ENCODE data around the gene KLRC1.
"Not testable (repeated sequence)": the region's sequence is repeated elsewhere in the genome, so short reads cannot be mapped to it uniquely, and the experiment has no call there.

DNA sequence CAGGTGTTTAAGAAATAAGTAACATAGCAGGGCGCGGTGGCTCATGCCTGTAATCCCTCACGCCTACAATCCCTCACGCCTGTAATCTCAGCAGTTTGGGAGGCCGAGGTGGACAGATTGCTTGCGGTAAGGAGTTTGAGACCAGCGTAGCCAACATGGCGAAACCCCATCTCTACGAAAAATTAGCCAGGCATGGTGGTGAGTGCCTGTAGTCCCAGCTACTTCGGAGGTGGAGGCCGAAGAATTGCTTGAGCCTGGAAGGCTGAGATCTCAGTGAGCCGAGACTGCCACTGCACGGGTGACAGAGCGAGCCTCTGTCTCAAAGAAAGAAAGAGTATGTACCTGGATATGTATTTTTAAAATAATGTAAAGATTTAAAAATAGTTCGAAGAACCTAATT, 57.0 kb downstream of the KLRC1 start:
- TF ChIP-seq, protein P1, sequence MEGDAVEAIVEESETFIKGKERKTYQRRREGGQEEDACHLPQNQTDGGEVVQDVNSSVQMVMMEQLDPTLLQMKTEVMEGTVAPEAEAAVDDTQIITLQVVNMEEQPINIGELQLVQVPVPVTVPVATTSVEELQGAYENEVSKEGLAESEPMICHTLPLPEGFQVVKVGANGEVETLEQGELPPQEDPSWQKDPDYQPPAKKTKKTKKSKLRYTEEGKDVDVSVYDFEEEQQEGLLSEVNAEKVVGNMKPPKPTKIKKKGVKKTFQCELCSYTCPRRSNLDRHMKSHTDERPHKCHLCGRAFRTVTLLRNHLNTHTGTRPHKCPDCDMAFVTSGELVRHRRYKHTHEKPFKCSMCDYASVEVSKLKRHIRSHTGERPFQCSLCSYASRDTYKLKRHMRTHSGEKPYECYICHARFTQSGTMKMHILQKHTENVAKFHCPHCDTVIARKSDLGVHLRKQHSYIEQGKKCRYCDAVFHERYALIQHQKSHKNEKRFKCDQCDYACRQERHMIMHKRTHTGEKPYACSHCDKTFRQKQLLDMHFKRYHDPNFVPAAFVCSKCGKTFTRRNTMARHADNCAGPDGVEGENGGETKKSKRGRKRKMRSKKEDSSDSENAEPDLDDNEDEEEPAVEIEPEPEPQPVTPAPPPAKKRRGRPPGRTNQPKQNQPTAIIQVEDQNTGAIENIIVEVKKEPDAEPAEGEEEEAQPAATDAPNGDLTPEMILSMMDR (IDR thresholded peaks at IDR 0.05; ENCODE audit: extremely low read depth in 1 of 2, insufficient read depth in 1 of 2, low read depth in 1 of 2, low read length in 2 of 2) = not testable (repeated sequence)
- TF ChIP-seq POLR2A (IDR thresholded peaks at IDR 0.05; ENCODE audit: low read depth, low read length); POLR2AphosphoS5 (IDR thresholded peaks at IDR 0.05; ENCODE audit: insufficient read depth, low read depth, low read length); EZH2 (IDR thresholded peaks at IDR 0.05; ENCODE audit: borderline replicate concordance, low read depth, low read length, severe bottlenecking): not testable (repeated sequence)

Measured in endothelial cell of umbilical vein (primary cell).